H9 (cell line): Measurements from ENCODE around the gene HNF4A. TPM values are rescaled to one million over a fixed set of nuclear protein-coding genes. Genes with fewer than 3 reads are reported as not detected.

Source experiments
- DNase-seq: peaks from one replicate; pipeline ENCODE4 v3.0.0-alpha.2; 2017
- H2AFZ ChIP-seq: one replicate; pipeline ENCODE4 v1.6.1; 2013; ENCODE audit warnings: mild to moderate bottlenecking, low read length, control low read depth, moderate library complexity
- H2AK5ac ChIP-seq: 2 replicates; pipeline ENCODE4 v1.6.1; 2013; ENCODE audit warnings: low read length, control low read depth, mixed read lengths; ENCODE audit not compliant: insufficient read length
- H2BK120ac ChIP-seq: one replicate; pipeline ENCODE4 v1.6.1; 2013; ENCODE audit warnings: low read depth, mild to moderate bottlenecking, low read length, control low read depth, inconsistent platforms; ENCODE audit not compliant: poor library complexity, severe bottlenecking
- H2BK12ac ChIP-seq: 2 replicates; pipeline ENCODE4 v1.6.1; 2013; ENCODE audit warnings: low read length, control low read depth, mixed read lengths, low read depth; ENCODE audit not compliant: insufficient read length
- H2BK15ac ChIP-seq: 2 replicates; pipeline ENCODE4 v1.6.1; 2013; ENCODE audit warnings: low read depth, low read length, control low read depth
- H2BK20ac ChIP-seq: one replicate; pipeline ENCODE4 v1.6.1; 2013; ENCODE audit warnings: low read depth, mild to moderate bottlenecking, low read length, control low read depth, inconsistent platforms; ENCODE audit not compliant: poor library complexity, severe bottlenecking
- H2BK5ac ChIP-seq: 2 replicates; pipeline ENCODE4 v1.6.1; 2013; ENCODE audit warnings: low read length, control low read depth, mixed read lengths; ENCODE audit not compliant: insufficient read length
- H3K14ac ChIP-seq: 2 replicates; pipeline ENCODE4 v1.6.1; 2013; ENCODE audit warnings: low read length, control low read depth; ENCODE audit not compliant: insufficient read depth
- H3K18ac ChIP-seq: 2 replicates; pipeline ENCODE4 v1.6.1; 2013; ENCODE audit warnings: low read depth, mild to moderate bottlenecking, mixed read lengths, low read length, control low read depth; ENCODE audit not compliant: insufficient read length
- H3K23ac ChIP-seq: 2 replicates; pipeline ENCODE4 v1.6.1; 2013; ENCODE audit warnings: low read length, control low read depth, mixed read lengths, low read depth; ENCODE audit not compliant: insufficient read length
- H3K23me2 ChIP-seq: 2 replicates; pipeline ENCODE4 v1.6.1; 2013; ENCODE audit warnings: low read depth, mild to moderate bottlenecking, mixed read lengths, low read length, control low read depth; ENCODE audit not compliant: insufficient read length, poor library complexity, severe bottlenecking
- H3K27ac ChIP-seq: 2 replicates; pipeline ENCODE4 v1.5.1; 2013; ENCODE audit warnings: low read length, control low read depth, mixed read lengths, low read depth; ENCODE audit not compliant: insufficient read length
- H3K27me3 ChIP-seq: 2 replicates; pipeline ENCODE4 v1.6.1; 2013; ENCODE audit warnings: low read length, control low read depth, inconsistent platforms; ENCODE audit not compliant: insufficient read depth
- H3K4ac ChIP-seq: 2 replicates; pipeline ENCODE4 v1.6.1; 2013; ENCODE audit warnings: low read depth, mild to moderate bottlenecking, control low read depth, inconsistent platforms, low read length, moderate library complexity
- H3K4me1 ChIP-seq: 2 replicates; pipeline ENCODE4 v1.6.1; 2013; ENCODE audit warnings: low read length, control low read depth, inconsistent platforms; ENCODE audit not compliant: insufficient read depth
- H3K4me2 ChIP-seq: 2 replicates; pipeline ENCODE4 v1.6.1; 2013; ENCODE audit warnings: low read length, control low read depth, mixed read lengths; ENCODE audit not compliant: insufficient read length, insufficient read depth
- H3K56ac ChIP-seq: 2 replicates; pipeline ENCODE4 v1.6.1; 2013; ENCODE audit warnings: low read depth, mild to moderate bottlenecking, mixed read lengths, low read length, control low read depth; ENCODE audit not compliant: insufficient read length
- H3K79me1 ChIP-seq: 2 replicates; pipeline ENCODE4 v1.6.1; 2013; ENCODE audit warnings: low read depth, mild to moderate bottlenecking, moderate library complexity, low read length, control low read depth, inconsistent platforms; ENCODE audit not compliant: insufficient read depth, poor library complexity, severe bottlenecking
- H3K79me2 ChIP-seq: 2 replicates; pipeline ENCODE4 v1.6.1; 2013; ENCODE audit warnings: low read length, control low read depth, inconsistent platforms; ENCODE audit not compliant: insufficient read depth
- H3K9ac ChIP-seq: 2 replicates; pipeline ENCODE4 v1.6.1; 2013; ENCODE audit warnings: low read length, control low read depth, mixed read lengths; ENCODE audit not compliant: insufficient read length; ENCODE audit errors: extremely low read depth
- H3K9me3 ChIP-seq: one replicate; pipeline ENCODE4 v1.6.1; 2013; ENCODE audit warnings: low read depth, low read length, inconsistent platforms; ENCODE audit not compliant: control insufficient read depth
- H3T11ph ChIP-seq: one replicate; pipeline ENCODE4 v1.6.1; 2013; ENCODE audit warnings: mild to moderate bottlenecking, low read length, control low read depth, inconsistent platforms
- H4K20me1 ChIP-seq: one replicate; pipeline ENCODE4 v1.6.1; 2013; ENCODE audit not compliant: control insufficient read depth, insufficient read length, insufficient read depth
- H4K5ac ChIP-seq: 2 replicates; pipeline ENCODE4 v1.6.1; 2013; ENCODE audit warnings: low read depth, mild to moderate bottlenecking, mixed read lengths, low read length, control low read depth; ENCODE audit not compliant: insufficient read length
- H4K8ac ChIP-seq: replicated peaks from 2 replicates; pipeline ENCODE4 v1.6.1; 2013; ENCODE audit warnings: low read length, control low read depth, mixed read lengths, low read depth; ENCODE audit not compliant: insufficient read length
- H4K91ac ChIP-seq: 2 replicates; pipeline ENCODE4 v1.6.1; 2013; ENCODE audit warnings: low read depth, mild to moderate bottlenecking, moderate library complexity, mixed read lengths, low read length, control low read depth; ENCODE audit not compliant: insufficient read length
- H3K27ac Mint-ChIP-seq, 3 experiments: 2 replicates in 2 of 3; 3 replicates in 1 of 3; pipeline ENCODE4 v1.8.0; 2020 to 2021; ENCODE audit warnings: mixed read lengths in 3 of 3, mild to moderate bottlenecking in 1 of 3, moderate library complexity in 1 of 3
- H3K27me3 Mint-ChIP-seq: 2 replicates; pipeline ENCODE4 v1.8.0; 2021; ENCODE audit warnings: low read depth, mild to moderate bottlenecking, moderate library complexity, mixed read lengths
- H3K36me3 Mint-ChIP-seq, 3 experiments: 2 replicates in 2 of 3; 3 replicates in 1 of 3; pipeline ENCODE4 v1.8.0; 2020 to 2021; ENCODE audit warnings: low read depth in 3 of 3, mixed read lengths in 3 of 3; ENCODE audit not compliant: insufficient read depth in 1 of 3
- H3K4me1 Mint-ChIP-seq, 2 experiments: 2 replicates each; pipeline ENCODE4 v1.8.0; 2020; ENCODE audit warnings: mixed read lengths in 2 of 2
- H3K4me3 Mint-ChIP-seq, 2 experiments: 2 replicates in 1 of 2; 3 replicates in 1 of 2; pipeline ENCODE4 v1.8.0; 2020 to 2021; ENCODE audit warnings: mild to moderate bottlenecking in 2 of 2, mixed read lengths in 2 of 2, moderate library complexity in 1 of 2
- H3K9me3 Mint-ChIP-seq, 2 experiments: 2 replicates in 1 of 2; 3 replicates in 1 of 2; pipeline ENCODE4 v1.8.0; 2020; ENCODE audit warnings: mild to moderate bottlenecking in 2 of 2, mixed read lengths in 2 of 2, moderate library complexity in 1 of 2
- WGBS: extraction: QIAGEN DNeasy Blood & Tissue Kit; methylation state at CpG from one replicate; pipeline ENCODE4 v1.1.7; 2013; ENCODE audit warnings: missing lambda C conversion rate, low lambda C conversion rate, mixed read lengths; ENCODE audit not compliant: insufficient read length; ENCODE audit errors: extremely low coverage; 5-methylcytosine and 5-hydroxymethylcytosine counted together
- total RNA-seq: library from RNA; stranded (reverse); gene quantifications from 2 replicates; pipeline ENCODE4 v1.2.1, GENCODE V29; 2021
- TF ChIP-seq, protein P1 (sequence below): fragments of 200-600 bp; sonication (generic); conservative IDR thresholded peaks from 3 replicates; pipeline ENCODE4 v1.8.0; 2021; ENCODE audit warnings: antibody characterized with exemption, mild to moderate bottlenecking

HNF4A gene
- total RNA-seq, 1 experiment from 2014 or later = not detected

DNA sequence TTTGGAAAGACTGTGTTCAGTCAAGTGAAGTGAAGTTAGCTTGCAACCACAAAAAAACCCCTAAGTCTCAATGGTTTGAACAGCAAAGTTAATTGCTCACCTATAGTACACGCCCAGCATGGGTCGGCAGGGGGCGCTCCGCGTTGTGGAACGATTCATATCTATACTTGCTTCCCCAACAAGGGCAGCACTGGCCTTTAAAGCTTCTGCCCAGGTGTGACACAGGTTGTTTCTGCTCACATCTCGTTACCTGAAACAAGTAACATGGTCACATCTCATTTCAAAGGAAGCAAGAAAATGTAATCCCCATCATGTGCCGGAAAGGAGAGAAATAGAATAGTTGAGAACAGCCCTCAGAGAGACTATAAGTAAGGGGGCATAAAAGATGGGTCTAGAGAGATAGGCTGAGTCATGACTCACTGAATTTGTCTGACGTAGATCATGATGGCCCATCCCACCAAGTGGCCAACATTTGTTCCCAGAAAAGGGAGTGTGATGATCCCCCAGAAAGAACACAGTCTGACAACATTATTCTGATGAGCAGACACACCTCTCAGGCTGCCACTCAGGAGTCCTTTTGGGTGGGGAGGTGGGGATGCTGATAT is 29.0 kb downstream of the HNF4A start:
- Histone ChIP-seq H3K79me2 (no peaks in the 10 kb centered on the region), H3K4me1 (no peaks in the 10 kb centered on the region), H3K56ac (no peak overlapping the region), H2BK20ac (no peak overlapping the region), H4K91ac (no peak overlapping the region), H2AFZ (no peak overlapping the region), H2BK5ac (no peak overlapping the region), H4K20me1 (no peaks in the 10 kb centered on the region), H3K79me1 (no peaks in the 10 kb centered on the region), H3K18ac (no peak overlapping the region), H3K14ac (no peak overlapping the region), H3K27ac (no peak overlapping the region), H4K8ac (no peak overlapping the region), H2AK5ac (no peak overlapping the region), H2BK120ac (no peak overlapping the region), H4K5ac (no peak overlapping the region), H3K9ac (no peak overlapping the region), H2BK15ac (no peak overlapping the region), H2BK12ac (no peak overlapping the region), H3K4ac (no peak overlapping the region), H3K23ac (no peak overlapping the region), H3K4me2 (no peak overlapping the region), H3T11ph (no peak overlapping the region), H3K23me2 (no peaks in the 10 kb centered on the region), H3K9me3 (no peaks in the 10 kb centered on the region), H3K27me3 (no peaks in the 10 kb centered on the region)
- DNase-seq = peak; percentile 77
- TF ChIP-seq, protein P1, sequence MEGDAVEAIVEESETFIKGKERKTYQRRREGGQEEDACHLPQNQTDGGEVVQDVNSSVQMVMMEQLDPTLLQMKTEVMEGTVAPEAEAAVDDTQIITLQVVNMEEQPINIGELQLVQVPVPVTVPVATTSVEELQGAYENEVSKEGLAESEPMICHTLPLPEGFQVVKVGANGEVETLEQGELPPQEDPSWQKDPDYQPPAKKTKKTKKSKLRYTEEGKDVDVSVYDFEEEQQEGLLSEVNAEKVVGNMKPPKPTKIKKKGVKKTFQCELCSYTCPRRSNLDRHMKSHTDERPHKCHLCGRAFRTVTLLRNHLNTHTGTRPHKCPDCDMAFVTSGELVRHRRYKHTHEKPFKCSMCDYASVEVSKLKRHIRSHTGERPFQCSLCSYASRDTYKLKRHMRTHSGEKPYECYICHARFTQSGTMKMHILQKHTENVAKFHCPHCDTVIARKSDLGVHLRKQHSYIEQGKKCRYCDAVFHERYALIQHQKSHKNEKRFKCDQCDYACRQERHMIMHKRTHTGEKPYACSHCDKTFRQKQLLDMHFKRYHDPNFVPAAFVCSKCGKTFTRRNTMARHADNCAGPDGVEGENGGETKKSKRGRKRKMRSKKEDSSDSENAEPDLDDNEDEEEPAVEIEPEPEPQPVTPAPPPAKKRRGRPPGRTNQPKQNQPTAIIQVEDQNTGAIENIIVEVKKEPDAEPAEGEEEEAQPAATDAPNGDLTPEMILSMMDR = peak; percentile 96
- Mint-ChIP-seq H3K4me3 (no peak overlapping the region), H3K27ac (0 out of 7 replicates have a peak overlapping the region, but pooled peaks of 1 of the 3 experiments have one; percentile 41), H3K4me1 (peaks cover 8% of the 10 kb centered on the region in 2 experiments), H3K9me3 (no peaks in the 10 kb centered on the region; a peak in 1 of 5 replicates), H3K36me3 (no peaks in the 10 kb centered on the region), H3K27me3 (peaks cover 8% of the 10 kb centered on the region)
- no CpG with 5 or more reads among the region's 9 CpGs for WGBS
